CD14-positive monocyte (primary cell): ENCODE data around the gene ABTB2. TPM values are rescaled to one million over a fixed set of nuclear protein-coding genes. Genes with fewer than 3 reads are reported as not detected.

Experiments used
- DNase-seq, 3 donors: peaks; one replicate each; pipeline ENCODE4 v3.0.0-alpha.2; 2011 to 2022
- H2AFZ ChIP-seq: 2 replicates; pipeline ENCODE4 v1.6.0; 2012; ENCODE audit warnings: mild to moderate bottlenecking, low read depth, low read length, inconsistent platforms; ENCODE audit not compliant: insufficient read depth, poor library complexity, severe bottlenecking
- H3K27ac ChIP-seq, 2 donors: 1 replicate in 1 of 2; 2 replicates in 1 of 2; pipeline ENCODE4 v1.5.1; 2012 to 2013; ENCODE audit warnings: low read length in 2 of 2, control low read depth in 1 of 2, inconsistent platforms in 1 of 2, low read depth in 1 of 2, mild to moderate bottlenecking in 1 of 2
- H3K27me3 ChIP-seq, 2 donors: one replicate each; pipeline versions ENCODE4 v1.6.0 to v1.6.1; 2011 to 2013; ENCODE audit warnings: low read length in 2 of 2; ENCODE audit not compliant: control insufficient read depth in 2 of 2, insufficient read depth in 2 of 2
- H3K36me3 ChIP-seq, 2 donors: replicated peaks in 1 of 2; 1 replicate in 1 of 2; 2 replicates in 1 of 2; pipeline versions ENCODE4 v1.5.1 to v1.6.1; 2012 to 2013; ENCODE audit warnings: low read length in 2 of 2, control low read depth in 1 of 2, inconsistent platforms in 1 of 2, mild to moderate bottlenecking in 1 of 2; ENCODE audit not compliant: insufficient read depth in 2 of 2, control insufficient read depth in 1 of 2
- H3K4me1 ChIP-seq, 2 donors: 1 replicate in 1 of 2; 2 replicates in 1 of 2; pipeline versions ENCODE4 v1.5.1 to v1.6.1; 2012 to 2013; ENCODE audit warnings: low read length in 2 of 2, control low read depth in 1 of 2, inconsistent platforms in 1 of 2, mild to moderate bottlenecking in 1 of 2, moderate library complexity in 1 of 2; ENCODE audit not compliant: insufficient read depth in 2 of 2, control insufficient read depth in 1 of 2
- H3K4me2 ChIP-seq: replicated peaks from 2 replicates; pipeline ENCODE3; 2012; ENCODE audit warnings: low read length, moderate library complexity, mild to moderate bottlenecking; ENCODE audit not compliant: poor library complexity, severe bottlenecking; ENCODE audit errors: extremely low read depth
- H3K4me3 ChIP-seq, 3 experiments: fragments of 200-600 bp in 1 of 3; sonication (generic) in 1 of 3; replicated peaks in 1 of 3; 1 replicate in 2 of 3; 2 replicates in 1 of 3; pipeline ENCODE4 v1.5.1; 2011 to 2013; ENCODE audit warnings: low read length in 3 of 3, mild to moderate bottlenecking in 3 of 3, control low read depth in 2 of 3, low read depth in 2 of 3, inconsistent platforms in 1 of 3, moderate library complexity in 1 of 3
- H3K79me2 ChIP-seq: 2 replicates; pipeline ENCODE4 v1.6.0; 2012; ENCODE audit warnings: mild to moderate bottlenecking, control low read depth, inconsistent platforms, low read length, moderate library complexity; ENCODE audit not compliant: insufficient read depth
- H3K9ac ChIP-seq: 2 replicates; pipeline ENCODE4 v1.6.0; 2017; ENCODE audit warnings: low read length, mild to moderate bottlenecking; ENCODE audit not compliant: insufficient read depth, poor library complexity, severe bottlenecking
- H3K9me3 ChIP-seq, 2 donors: replicated peaks in 1 of 2; 1 replicate in 1 of 2; 2 replicates in 1 of 2; pipeline versions ENCODE4 v1.5.1 to v1.6.1; 2012 to 2013; ENCODE audit warnings: low read length in 2 of 2, control low read depth in 1 of 2; ENCODE audit not compliant: control insufficient read depth in 1 of 2, insufficient read depth in 1 of 2
- H4K20me1 ChIP-seq: 2 replicates; pipeline ENCODE4 v1.6.0; 2012; ENCODE audit warnings: mild to moderate bottlenecking, low read length, control low read depth, moderate library complexity; ENCODE audit not compliant: insufficient read depth
- H3K27ac Mint-ChIP-seq, 7 donors: one replicate each; pipeline ENCODE4 v1.8.0; 2020; ENCODE audit warnings: mild to moderate bottlenecking in 7 of 7, mixed read lengths in 7 of 7, moderate library complexity in 6 of 7, inconsistent platforms in 2 of 7
- H3K27me3 Mint-ChIP-seq, 3 donors: one replicate each; pipeline ENCODE4 v1.8.0; 2021 to 2022; ENCODE audit warnings: low read depth in 3 of 3, mild to moderate bottlenecking in 3 of 3, mixed read lengths in 3 of 3, moderate library complexity in 3 of 3, inconsistent platforms in 1 of 3
- H3K36me3 Mint-ChIP-seq, 2 donors: one replicate each; pipeline ENCODE4 v1.8.0; 2020; ENCODE audit warnings: mixed read lengths in 2 of 2, inconsistent platforms in 1 of 2, mild to moderate bottlenecking in 1 of 2
- H3K4me1 Mint-ChIP-seq: one replicate; pipeline ENCODE4 v1.8.0; 2020; ENCODE audit warnings: mild to moderate bottlenecking, mixed read lengths
- H3K4me3 Mint-ChIP-seq, 2 donors: one replicate each; pipeline ENCODE4 v1.8.0; 2020; ENCODE audit warnings: mild to moderate bottlenecking in 2 of 2, mixed read lengths in 2 of 2, moderate library complexity in 1 of 2
- H3K9me3 Mint-ChIP-seq, 7 donors: one replicate each; pipeline ENCODE4 v1.8.0; 2020 to 2022; ENCODE audit warnings: mixed read lengths in 7 of 7, mild to moderate bottlenecking in 6 of 7, moderate library complexity in 6 of 7, inconsistent platforms in 2 of 7
- whole genome bisulfite sequencing: methylation state at CpG from one replicate; pipeline ENCODE4 v1.1.5; 2013; ENCODE audit warnings: missing lambda C conversion rate; ENCODE audit not compliant: insufficient coverage; 5-methylcytosine and 5-hydroxymethylcytosine counted together
- intact Hi-C, 2 donors: fragments of 100-400 bp; cut with micrococcal nuclease; formaldehyde crosslinking; loops; one replicate each; pipeline versions ENCODE4 v1.15.0 to v1.15.1; 2023
- polyA plus RNA-seq, 3 donors: library from polyadenylated mRNA; depleted of rRNA in 1 of 3; unstranded in 2 of 3; stranded (reverse) in 1 of 3; fragments of 300-500 nt in 2 of 3; fragments of >200 nt in 1 of 3; fragmentation: Illumina TruSeq in 2 of 3; gene quantifications; 1 replicate in 2 of 3; 2 replicates in 1 of 3; pipeline ENCODE4 v1.2.3, GENCODE V29; 2012 to 2021
- TF ChIP-seq, protein P1 (sequence below): fragments of 200-600 bp; IDR thresholded peaks from one replicate; pipeline ENCODE4 v1.8.0; 2022; ENCODE audit warnings: antibody characterized with exemption, mild to moderate bottlenecking

The ABTB2 gene
- polyA plus RNA-seq, 3 donors, result 0.25 to 1.7 (median 0.26) TPM

GRCh38 chr11:34278175-34278574, 79.6 kb downstream of the ABTB2 start:
- H2AFZ ChIP-seq, result no peak overlapping the region
- no peaks in the 10 kb centered on the region for H3K9me3 ChIP-seq
- Mint-ChIP-seq H3K36me3 (no peaks in the 10 kb centered on the region), H3K27me3 (peaks cover 0 to 4% (median 1%) of the 10 kb centered on the region in 3 donors), H3K27ac (no peak overlapping the region), H3K4me3 (no peak overlapping the region), H3K9me3 (no peaks in the 10 kb centered on the region), H3K4me1 (peaks cover 4% of the 10 kb centered on the region)
- H3K4me2 ChIP-seq, result no peak overlapping the region
- intact Hi-C loops, result no loop called here
- H3K4me3 ChIP-seq, result no peak overlapping the region
- H3K9ac ChIP-seq, result no peak overlapping the region
- H3K79me2 ChIP-seq, result no peaks in the 10 kb centered on the region
- no peaks in the 10 kb centered on the region for H4K20me1 ChIP-seq
- DNase-seq, result no peak
- no peaks in the 10 kb centered on the region for H3K36me3 ChIP-seq
- TF ChIP-seq, protein P1, sequence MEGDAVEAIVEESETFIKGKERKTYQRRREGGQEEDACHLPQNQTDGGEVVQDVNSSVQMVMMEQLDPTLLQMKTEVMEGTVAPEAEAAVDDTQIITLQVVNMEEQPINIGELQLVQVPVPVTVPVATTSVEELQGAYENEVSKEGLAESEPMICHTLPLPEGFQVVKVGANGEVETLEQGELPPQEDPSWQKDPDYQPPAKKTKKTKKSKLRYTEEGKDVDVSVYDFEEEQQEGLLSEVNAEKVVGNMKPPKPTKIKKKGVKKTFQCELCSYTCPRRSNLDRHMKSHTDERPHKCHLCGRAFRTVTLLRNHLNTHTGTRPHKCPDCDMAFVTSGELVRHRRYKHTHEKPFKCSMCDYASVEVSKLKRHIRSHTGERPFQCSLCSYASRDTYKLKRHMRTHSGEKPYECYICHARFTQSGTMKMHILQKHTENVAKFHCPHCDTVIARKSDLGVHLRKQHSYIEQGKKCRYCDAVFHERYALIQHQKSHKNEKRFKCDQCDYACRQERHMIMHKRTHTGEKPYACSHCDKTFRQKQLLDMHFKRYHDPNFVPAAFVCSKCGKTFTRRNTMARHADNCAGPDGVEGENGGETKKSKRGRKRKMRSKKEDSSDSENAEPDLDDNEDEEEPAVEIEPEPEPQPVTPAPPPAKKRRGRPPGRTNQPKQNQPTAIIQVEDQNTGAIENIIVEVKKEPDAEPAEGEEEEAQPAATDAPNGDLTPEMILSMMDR, result no peak
- H3K27me3 ChIP-seq, result no peaks in the 10 kb centered on the region
- no peaks in the 10 kb centered on the region for H3K4me1 ChIP-seq
- H3K27ac ChIP-seq, result no peak overlapping the region

GRCh38 chr11:34277171-34277570, 80.6 kb downstream of the ABTB2 start:
- 100% methylated on average over 2 of the region's 4 CpGs for WGBS
- Mint-ChIP-seq H3K4me3 (no peak overlapping the region), H3K9me3 (no peaks in the 10 kb centered on the region), H3K27me3 (peaks cover 0 to 4% (median 1%) of the 10 kb centered on the region in 3 donors), H3K36me3 (no peaks in the 10 kb centered on the region), H3K4me1 (peaks cover 4% of the 10 kb centered on the region), H3K27ac (no peak overlapping the region)
- Histone ChIP-seq H3K9me3 (no peaks in the 10 kb centered on the region), H2AFZ (no peak overlapping the region), H3K9ac (no peak overlapping the region), H3K79me2 (no peaks in the 10 kb centered on the region), H3K4me2 (no peak overlapping the region), H4K20me1 (no peaks in the 10 kb centered on the region), H3K27me3 (no peaks in the 10 kb centered on the region), H3K4me1 (no peaks in the 10 kb centered on the region), H3K4me3 (no peak overlapping the region), H3K36me3 (no peaks in the 10 kb centered on the region), H3K27ac (no peak overlapping the region)
- intact Hi-C loops, result no loop called here
- TF ChIP-seq, protein P1, result no peak
- no peak for DNase-seq
